Dedifferentiated amniotic fluid mesenchymal stem cell (primary cell): ENCODE data around the gene LRRC27.
"Not testable (repeated sequence)": the region's sequence is repeated elsewhere in the genome, so short reads cannot be mapped to it uniquely, and the experiment has no call there.

ENCODE experiments used
- DNase-seq: peaks from one replicate; pipeline ENCODE4 v3.0.0-alpha.2; 2016; ENCODE audit errors: extremely low spot score

The LRRC27 gene

DNA sequence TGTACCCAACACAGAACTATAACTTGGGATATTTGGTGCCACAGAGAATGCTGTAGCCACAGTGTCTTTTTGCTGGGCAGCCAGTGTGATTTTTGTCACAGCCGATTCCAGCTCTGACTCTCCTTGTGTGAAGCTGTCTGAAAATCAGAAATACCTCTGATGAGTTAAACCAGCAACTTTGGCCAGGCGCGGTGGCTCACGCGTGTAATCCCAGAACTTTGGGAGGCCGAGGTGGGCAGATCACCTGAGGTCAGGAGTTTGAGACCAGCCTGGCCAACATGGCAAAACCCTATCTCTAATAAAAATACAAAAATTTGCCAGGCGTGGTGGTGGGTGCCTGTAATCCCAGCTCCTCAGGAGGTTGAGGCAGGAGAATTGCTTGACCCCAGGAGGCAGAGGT, 5.9 kb downstream of the LRRC27 start:
- not testable (repeated sequence) for DNase-seq

DNA sequence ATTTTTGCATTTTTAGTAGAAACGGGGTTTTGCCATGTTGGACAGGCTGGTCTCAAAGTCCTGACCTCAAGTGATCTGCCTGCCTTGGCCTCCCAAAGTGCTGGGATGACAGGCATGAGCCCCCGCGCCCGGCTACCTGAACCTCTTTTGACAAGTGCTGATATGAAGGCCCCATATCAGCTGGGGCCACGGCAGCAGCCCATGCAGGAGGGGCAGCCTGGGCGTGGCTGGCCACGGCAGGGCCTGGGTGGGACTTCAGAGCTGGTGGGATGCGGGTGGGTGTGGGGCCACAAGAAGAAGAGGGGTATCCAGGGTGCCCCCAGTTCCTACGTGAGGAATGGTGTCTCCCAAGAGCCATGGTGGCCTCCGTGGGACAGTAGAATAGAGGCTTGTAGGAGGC, 6.9 kb downstream of the LRRC27 start:
- no peak for DNase-seq

DNA sequence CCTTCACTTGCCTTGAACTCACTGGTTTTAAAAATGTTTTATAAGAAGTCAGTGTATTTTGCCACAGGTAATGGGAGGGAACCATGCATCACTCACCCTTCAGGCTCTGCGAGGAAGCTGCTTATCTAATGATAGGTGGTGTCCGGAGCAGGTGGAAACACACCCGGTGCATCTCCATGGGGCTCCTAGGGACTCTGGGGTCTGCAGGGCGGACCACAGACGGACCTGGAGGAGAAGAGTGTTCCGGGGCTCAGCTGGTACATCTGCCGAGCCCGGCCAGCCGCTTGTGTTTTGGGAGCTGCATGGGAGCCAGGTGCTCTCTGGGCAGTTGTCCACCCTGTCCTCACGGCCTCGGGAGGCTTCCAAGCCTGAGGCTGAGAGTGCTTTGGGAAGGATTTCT, 7.3 kb downstream of the LRRC27 start:
- DNase-seq = no peak

GRCh38 chr10:132341017-132341416, 9.0 kb downstream of the LRRC27 start:
- DNase-seq = no peak

DNA sequence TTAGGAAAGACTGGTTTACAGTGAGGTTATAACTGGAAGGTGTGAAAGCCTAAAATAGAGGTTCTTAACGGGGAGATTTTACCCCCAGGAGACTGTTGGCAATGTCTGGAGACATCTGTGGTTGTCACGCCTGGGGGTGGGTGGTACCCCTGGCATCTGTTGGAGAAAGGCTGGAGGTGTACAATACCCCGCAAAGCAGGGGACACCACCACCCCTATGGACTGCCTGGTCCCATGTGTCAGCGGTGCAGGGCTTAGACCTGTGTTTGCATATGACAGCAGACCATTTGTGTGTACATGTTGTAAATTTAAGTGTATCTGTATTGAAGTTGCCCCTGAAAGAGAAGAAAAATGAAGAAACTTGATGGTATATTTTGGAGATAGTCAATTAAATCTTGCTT, 9.8 kb downstream of the LRRC27 start:
- DNase-seq = no peak

GRCh38 chr10:132342553-132342952, 10.6 kb downstream of the LRRC27 start:
- DNase-seq = no peak

- no peak for DNase-seq
Measured at GRCh38 chr10:132344386-132344785, 12.4 kb downstream of the LRRC27 start.

DNA sequence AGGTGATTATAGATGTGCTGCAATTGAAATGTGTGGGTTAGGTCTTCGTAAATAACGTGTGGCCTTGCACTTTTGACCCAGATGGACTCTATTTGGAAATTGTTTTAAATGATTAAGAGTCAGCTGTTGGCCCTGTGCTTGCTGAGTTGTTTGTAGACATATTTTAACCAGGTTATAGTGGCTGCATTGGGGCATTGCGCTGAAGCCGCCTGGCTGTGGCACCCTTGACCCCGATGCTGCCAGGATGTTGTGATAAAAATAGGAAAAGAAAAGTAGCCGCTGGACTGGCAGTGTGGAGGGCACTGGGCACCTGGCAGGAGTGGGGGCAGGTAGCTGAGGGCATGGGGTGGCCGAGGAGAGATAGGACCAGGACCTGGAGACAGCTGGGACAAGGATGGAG, 13.4 kb downstream of the LRRC27 start:
- no peak for DNase-seq

DNA sequence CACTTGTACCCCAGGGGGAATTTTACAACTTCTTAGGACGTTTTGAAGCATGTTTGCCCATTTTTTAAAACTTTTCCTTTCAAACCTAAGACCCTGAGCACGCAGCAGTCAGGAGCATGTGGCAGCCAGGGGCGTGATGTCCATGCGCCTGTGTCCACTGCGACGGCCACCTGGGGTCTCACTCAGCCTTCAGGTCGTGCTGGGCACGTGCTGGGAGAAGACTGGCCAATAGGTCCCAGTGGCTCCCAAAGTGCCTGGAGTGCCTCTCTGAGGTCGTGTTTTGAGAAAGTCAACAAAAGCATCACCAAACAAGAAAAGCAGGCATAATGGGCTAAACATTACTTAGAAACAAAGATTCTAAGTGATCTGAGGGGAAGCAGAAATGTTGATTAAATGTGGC, 14.8 kb downstream of the LRRC27 start:
- DNase-seq = no peak

- no peak for DNase-seq
Measured at GRCh38 chr10:132347211-132347930, 15.4 kb downstream of the LRRC27 start.

- no peak for DNase-seq
Measured at GRCh38 chr10:132347931-132348267, 15.9 kb downstream of the LRRC27 start.

DNA sequence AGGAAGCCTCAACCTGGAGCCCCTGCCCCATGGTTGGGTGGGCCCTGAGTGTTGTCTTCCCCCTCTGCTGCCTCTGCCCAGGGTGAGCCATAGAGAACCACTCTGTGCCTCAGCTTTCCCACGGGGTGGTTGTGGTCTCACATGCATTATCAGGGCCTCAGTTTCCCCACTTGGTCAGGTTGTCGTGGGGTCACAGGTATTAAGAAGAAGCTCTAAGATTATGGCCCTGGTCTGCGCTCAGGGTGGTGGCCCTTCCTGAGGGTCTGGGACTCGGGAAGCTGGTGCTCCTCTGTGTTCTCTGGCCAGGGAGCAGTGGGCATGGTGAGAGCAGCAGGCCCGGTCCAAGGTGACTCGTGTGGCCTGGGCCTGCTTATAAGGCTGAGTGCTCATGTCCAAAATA, 17.8 kb downstream of the LRRC27 start:
- no peak for DNase-seq

- DNase-seq = no peak
Measured at GRCh38 chr10:132350391-132350790, 18.4 kb downstream of the LRRC27 start.

DNA sequence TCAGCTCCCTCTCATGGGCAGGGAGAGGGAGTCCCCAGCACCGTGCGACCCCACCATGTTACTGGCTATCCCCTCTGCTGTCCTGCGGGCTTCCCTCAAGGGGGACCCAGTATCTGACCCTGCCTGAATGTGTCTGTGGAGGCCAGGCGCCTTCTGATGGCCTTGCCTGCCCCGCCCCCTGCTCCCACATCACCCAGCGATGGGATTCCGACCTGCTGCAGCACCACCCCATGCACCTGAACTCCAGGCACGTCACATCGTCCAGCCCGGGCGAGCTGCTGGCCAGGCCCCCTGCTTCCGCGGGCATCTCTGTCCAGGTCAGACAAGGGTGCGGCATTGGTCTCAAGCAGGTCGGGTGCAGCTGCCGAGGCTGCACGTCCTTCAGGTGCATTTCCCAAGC, 19.0 kb downstream of the LRRC27 start:
- no peak for DNase-seq

GRCh38 chr10:132351611-132352010, 19.6 kb downstream of the LRRC27 start:
- no peak for DNase-seq

DNA sequence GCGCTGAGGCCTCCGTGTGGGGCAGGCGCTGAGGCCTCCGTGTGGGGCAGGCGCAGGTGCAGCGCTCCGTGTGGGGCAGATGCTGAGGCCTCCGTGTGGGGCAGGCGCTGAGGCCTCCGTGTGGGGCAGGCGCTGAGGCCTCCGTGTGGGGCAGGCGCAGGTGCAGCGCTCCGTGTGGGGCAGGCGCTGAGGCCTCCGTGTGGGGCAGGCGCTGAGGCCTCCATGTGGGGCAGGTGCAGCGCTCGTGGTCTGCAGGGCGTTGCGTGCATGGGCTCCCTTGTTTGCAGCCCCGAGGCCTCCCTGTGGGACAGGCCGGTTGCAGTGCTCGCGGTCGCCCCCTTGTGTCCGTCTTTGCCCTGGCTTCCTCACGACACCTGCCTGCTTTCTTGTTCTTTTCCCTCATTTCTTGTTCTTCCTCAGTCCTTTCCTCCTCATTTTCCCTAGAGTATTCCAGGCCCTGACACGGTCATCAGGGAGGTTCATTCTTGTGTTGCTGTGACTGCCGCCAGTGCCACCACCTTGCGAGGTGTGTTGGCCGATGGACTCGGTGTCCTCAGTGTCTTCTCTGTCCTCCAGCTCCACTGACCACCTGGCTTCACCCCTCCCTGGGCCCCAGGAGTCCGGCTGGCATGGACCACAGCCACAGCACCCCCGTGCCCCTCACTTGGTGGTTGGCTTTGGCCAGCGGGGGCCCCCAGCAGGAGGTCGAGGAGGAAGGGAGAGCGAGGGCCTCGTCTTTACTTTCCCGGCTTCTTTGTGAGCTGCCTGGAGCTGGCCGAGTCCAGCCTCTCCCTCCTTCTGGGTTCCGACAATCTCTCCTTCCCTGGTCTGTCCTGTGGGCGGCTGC, 20.7 kb downstream of the LRRC27 start:
- not testable (repeated sequence) for DNase-seq

DNA sequence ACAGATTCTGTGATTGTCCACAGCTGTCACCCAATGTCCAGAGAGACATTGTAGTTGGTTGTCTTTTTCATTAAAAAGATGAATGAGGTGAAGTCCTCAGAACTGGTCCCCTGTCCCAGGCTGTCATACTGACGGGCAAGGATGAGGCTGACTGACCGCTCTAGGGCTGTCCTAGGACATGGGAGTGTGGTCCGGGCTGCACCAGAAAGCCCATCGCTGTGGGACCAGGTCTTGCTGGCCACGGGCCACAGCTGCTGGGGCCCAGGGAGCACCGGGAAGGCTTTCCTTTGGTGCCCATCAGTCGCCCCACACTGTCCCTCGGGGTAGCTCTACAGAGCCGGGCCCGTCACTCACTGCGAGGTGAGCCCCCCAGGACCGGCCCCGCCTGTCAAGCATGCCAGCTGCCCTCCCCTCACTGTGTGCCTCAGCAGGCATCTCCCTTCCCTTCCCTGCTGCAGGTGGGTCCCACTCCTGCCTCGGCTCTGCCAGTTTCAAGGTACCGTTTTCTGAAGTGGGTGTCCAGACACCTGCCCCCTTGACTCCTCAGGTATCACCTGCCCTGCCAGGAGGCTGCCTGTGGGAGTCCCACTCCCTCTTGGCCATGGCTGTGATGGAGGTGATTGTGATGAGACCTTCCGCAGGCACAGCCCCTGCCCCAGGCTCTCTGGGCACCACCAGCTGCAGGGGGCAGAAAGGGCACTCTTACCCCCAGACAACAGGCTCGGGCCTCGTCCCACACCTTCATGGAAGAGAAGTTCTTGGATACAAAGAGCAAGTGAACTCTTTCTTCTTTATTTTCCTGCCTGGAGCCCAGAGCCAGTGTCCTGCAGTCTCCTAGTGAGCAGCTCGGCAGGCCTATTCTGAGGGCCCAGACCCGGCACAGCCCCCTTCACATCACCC, 21.7 kb downstream of the LRRC27 start:
- no peak for DNase-seq

- no peak for DNase-seq
Measured at GRCh38 chr10:132354356-132355094, 22.5 kb downstream of the LRRC27 start.

DNA sequence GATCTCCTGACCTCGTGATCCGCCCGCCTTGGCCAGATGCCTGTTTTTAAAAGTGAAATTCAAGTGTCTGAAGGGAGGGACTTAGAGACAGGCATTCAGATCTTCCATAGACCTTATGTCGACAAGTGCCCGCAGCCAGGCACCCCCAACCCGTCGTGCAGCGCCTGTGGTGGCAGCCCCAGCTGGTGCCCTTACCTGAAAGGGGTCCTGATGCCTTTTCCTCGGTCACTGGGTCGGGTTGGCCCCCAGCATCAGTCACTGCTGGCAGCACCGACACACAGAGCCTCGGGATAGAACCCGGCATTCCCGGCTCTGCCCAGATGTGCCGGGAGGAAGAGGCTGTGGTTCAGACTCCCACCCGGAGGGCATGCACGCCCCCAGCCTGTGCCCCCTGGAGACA, 23.3 kb downstream of the LRRC27 start:
- no peak for DNase-seq

DNA sequence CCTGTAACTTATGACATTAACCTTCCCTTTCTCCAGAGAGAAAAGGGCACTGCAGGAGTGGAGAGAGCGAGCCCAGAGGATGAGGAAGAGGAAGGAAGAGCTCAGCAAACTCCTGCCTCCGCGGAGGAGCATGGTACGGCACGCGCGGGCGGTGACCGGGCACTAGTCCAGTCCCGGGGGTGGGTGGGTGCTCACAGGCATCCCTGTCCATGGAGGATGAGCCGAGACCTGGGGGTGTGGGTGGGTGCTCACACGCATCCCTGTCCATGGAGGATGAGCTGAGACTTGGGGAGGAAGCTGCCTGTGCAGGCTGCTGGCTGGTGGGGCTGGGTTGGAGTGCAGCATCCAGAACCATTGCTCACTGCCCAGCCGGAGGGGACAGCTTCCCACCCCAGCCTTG, 23.8 kb downstream of the LRRC27 start:
- DNase-seq = no peak

GRCh38 chr10:132356621-132357195, 24.7 kb downstream of the LRRC27 start:
- DNase-seq = no peak
